SK-N-SH (cell line): ENCODE results near the gene SNRNP35.

ENCODE experiments used
- CTCF ChIP-seq: fragments of 200-600 bp; sonication (generic); IDR thresholded peaks from 2 replicates; pipeline ENCODE4 v1.6.1; 2017; ENCODE audit warnings: antibody characterized with exemption, mild to moderate bottlenecking, moderate library complexity
- EP300 ChIP-seq, 2 experiments: IDR thresholded peaks; 2 replicates each; pipeline versions ENCODE4 v1.4.0 to v1.6.1; 2012; ENCODE audit warnings: borderline replicate concordance in 1 of 2, low read depth in 1 of 2, low read length in 1 of 2
- EZH2phosphoT487 ChIP-seq: fragments of 200-600 bp; sonication (generic); IDR thresholded peaks from 2 replicates; pipeline ENCODE4 v1.6.1; 2017; ENCODE audit warnings: low read depth, mixed run types, mild to moderate bottlenecking, antibody characterized with exemption, moderate library complexity, borderline replicate concordance
- MAX ChIP-seq: IDR thresholded peaks from 2 replicates; pipeline ENCODE4 v1.4.0; 2012; ENCODE audit warnings: low read depth
- NRF1 ChIP-seq: IDR thresholded peaks from 2 replicates; pipeline ENCODE4 v1.6.1; 2012; ENCODE audit warnings: low read depth, mild to moderate bottlenecking, low read length
- POLR2AphosphoS5 ChIP-seq: IDR thresholded peaks from 2 replicates; pipeline ENCODE4 v1.6.1; 2012; ENCODE audit warnings: low read depth, low read length
- RCOR1 ChIP-seq: fragments of 150-350 bp; IDR thresholded peaks from 2 replicates; pipeline ENCODE4 v1.6.1; 2017; ENCODE audit warnings: antibody characterized with exemption, low read length
- RFX5 ChIP-seq: IDR thresholded peaks from 2 replicates; pipeline ENCODE4 v1.6.1; 2012; ENCODE audit warnings: mild to moderate bottlenecking, improper control_type of control experiment, low read length
- RXRA ChIP-seq: IDR thresholded peaks from 2 replicates; pipeline ENCODE4 v1.4.0; 2012; ENCODE audit warnings: low read depth, mild to moderate bottlenecking, borderline replicate concordance
- SIN3A ChIP-seq: IDR thresholded peaks from 2 replicates; pipeline ENCODE4 v1.6.1; 2012; ENCODE audit warnings: low read depth, mild to moderate bottlenecking, low read length, moderate library complexity, borderline replicate concordance
- SMC3 ChIP-seq: IDR thresholded peaks from 2 replicates; pipeline ENCODE4 v1.6.1; 2012; ENCODE audit warnings: low read depth, low read length, improper control_type of control experiment
- TAF1 ChIP-seq: IDR thresholded peaks from 2 replicates; pipeline ENCODE4 v1.6.1; 2012; ENCODE audit warnings: low read depth, mild to moderate bottlenecking, low read length, moderate library complexity, borderline replicate concordance
- TEAD4 ChIP-seq: IDR thresholded peaks from 2 replicates; pipeline ENCODE4 v1.4.0; 2012; ENCODE audit warnings: mild to moderate bottlenecking, borderline replicate concordance; ENCODE audit not compliant: insufficient read depth
- YY1 ChIP-seq: IDR thresholded peaks from 2 replicates; pipeline ENCODE4 v1.4.0; 2012; ENCODE audit warnings: low read depth, mild to moderate bottlenecking

- no peak for TF ChIP-seq SIN3A
- no peak for TF ChIP-seq TEAD4
- TF ChIP-seq MAX = no peak
- no peak for TF ChIP-seq EP300 (IDR thresholded peaks at IDR 0.05; ENCODE audit: borderline replicate concordance in 1 of 2, low read depth in 1 of 2, low read length in 1 of 2)
- no peak for TF ChIP-seq CTCF
- no peak for TF ChIP-seq RXRA
- no peak for TF ChIP-seq POLR2AphosphoS5
- TF ChIP-seq EZH2phosphoT487 = no peak
- TF ChIP-seq SMC3 = no peak
- no peak for TF ChIP-seq NRF1
- TF ChIP-seq TAF1 = no peak
- no peak for TF ChIP-seq RCOR1
- TF ChIP-seq YY1 = no peak
- no peak for TF ChIP-seq RFX5
Observed at GRCh38 chr12:123497065-123497464, 39.1 kb downstream of the SNRNP35 start.
